Esophagus muscularis mucosa (tissue), 3 donors: Measurements from ENCODE around the gene RRP8.

ENCODE experiments used
- CTCF ChIP-seq, 3 experiments: fragments of 200-600 bp in 2 of 3; fragments of 450-650 bp in 1 of 3; sonication (generic) in 2 of 3; IDR thresholded peaks; one replicate each; pipeline ENCODE4 v1.5.1; 2017 to 2019; ENCODE audit warnings: antibody characterized with exemption in 3 of 3, mild to moderate bottlenecking in 2 of 3, moderate library complexity in 1 of 3
- POLR2A ChIP-seq: fragments of 450-650 bp; IDR thresholded peaks from one replicate; pipeline ENCODE4 v1.6.1; 2017; ENCODE audit warnings: antibody characterized with exemption, moderate library complexity, mild to moderate bottlenecking, low read depth
- POLR2AphosphoS5 ChIP-seq, 2 donors: sonication (generic); formaldehyde crosslinking; IDR thresholded peaks; one replicate each; pipeline ENCODE4 v1.6.1; 2017; ENCODE audit warnings: antibody characterized with exemption in 2 of 2

DNA sequence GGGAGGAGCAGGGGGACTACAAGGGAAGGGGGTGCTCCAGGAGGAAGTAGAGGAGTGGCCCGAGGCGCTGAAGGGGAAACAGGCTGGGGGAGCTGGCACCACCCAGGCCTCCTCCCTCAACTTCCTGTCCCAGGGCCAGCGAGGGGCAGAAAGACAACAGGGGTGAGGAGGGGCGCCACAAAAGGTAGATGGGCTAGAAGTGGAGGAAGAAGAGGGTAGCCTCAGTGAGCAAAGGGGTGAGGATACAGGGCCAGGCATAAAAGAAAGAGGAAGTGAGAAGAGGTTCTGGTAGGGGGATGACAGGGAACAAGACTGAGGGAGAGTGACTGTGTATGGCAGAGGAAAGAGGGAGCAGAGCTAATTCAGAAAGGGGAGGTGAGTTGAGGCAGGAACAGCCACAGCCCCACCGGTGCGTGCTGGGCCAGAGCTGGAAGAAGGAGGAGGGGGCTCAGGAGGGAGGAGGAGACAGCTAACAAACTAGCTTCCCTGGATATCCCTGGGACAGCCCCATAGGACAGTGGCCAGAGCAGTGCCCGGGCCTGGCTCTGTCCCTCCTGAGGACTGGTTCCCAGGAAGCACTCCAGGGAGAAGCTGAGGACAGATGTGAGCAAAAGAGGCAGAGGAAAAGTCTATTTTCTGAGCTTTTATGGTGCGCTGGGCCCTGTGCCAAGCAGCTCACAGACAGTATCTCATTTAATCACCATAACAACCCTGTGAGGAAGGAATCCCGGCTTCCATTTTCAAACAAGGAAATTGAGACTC is 43.7 kb upstream of the RRP8 start:
- TF ChIP-seq CTCF (IDR thresholded peaks at IDR 0.05) (no peak), POLR2AphosphoS5 (IDR thresholded peaks at IDR 0.05) (no peak), POLR2A (no peak)
